H9 (cell line): Measurements from ENCODE around the gene TEX11. TPM values are rescaled to one million over a fixed set of nuclear protein-coding genes. Genes with fewer than 3 reads are reported as not detected.

ENCODE experiments used
- DNase-seq: peaks from one replicate; pipeline ENCODE4 v3.0.0-alpha.2; 2017
- H2AFZ ChIP-seq: one replicate; pipeline ENCODE4 v1.6.1; 2013; ENCODE audit warnings: mild to moderate bottlenecking, low read length, control low read depth, moderate library complexity
- H2AK5ac ChIP-seq: 2 replicates; pipeline ENCODE4 v1.6.1; 2013; ENCODE audit warnings: low read length, control low read depth, mixed read lengths; ENCODE audit not compliant: insufficient read length
- H2BK120ac ChIP-seq: one replicate; pipeline ENCODE4 v1.6.1; 2013; ENCODE audit warnings: low read depth, mild to moderate bottlenecking, low read length, control low read depth, inconsistent platforms; ENCODE audit not compliant: poor library complexity, severe bottlenecking
- H2BK12ac ChIP-seq: 2 replicates; pipeline ENCODE4 v1.6.1; 2013; ENCODE audit warnings: low read length, control low read depth, mixed read lengths, low read depth; ENCODE audit not compliant: insufficient read length
- H2BK15ac ChIP-seq: 2 replicates; pipeline ENCODE4 v1.6.1; 2013; ENCODE audit warnings: low read depth, low read length, control low read depth
- H2BK20ac ChIP-seq: one replicate; pipeline ENCODE4 v1.6.1; 2013; ENCODE audit warnings: low read depth, mild to moderate bottlenecking, low read length, control low read depth, inconsistent platforms; ENCODE audit not compliant: poor library complexity, severe bottlenecking
- H2BK5ac ChIP-seq: 2 replicates; pipeline ENCODE4 v1.6.1; 2013; ENCODE audit warnings: low read length, control low read depth, mixed read lengths; ENCODE audit not compliant: insufficient read length
- H3K14ac ChIP-seq: 2 replicates; pipeline ENCODE4 v1.6.1; 2013; ENCODE audit warnings: low read length, control low read depth; ENCODE audit not compliant: insufficient read depth
- H3K18ac ChIP-seq: 2 replicates; pipeline ENCODE4 v1.6.1; 2013; ENCODE audit warnings: low read depth, mild to moderate bottlenecking, mixed read lengths, low read length, control low read depth; ENCODE audit not compliant: insufficient read length
- H3K23ac ChIP-seq: 2 replicates; pipeline ENCODE4 v1.6.1; 2013; ENCODE audit warnings: low read length, control low read depth, mixed read lengths, low read depth; ENCODE audit not compliant: insufficient read length
- H3K23me2 ChIP-seq: 2 replicates; pipeline ENCODE4 v1.6.1; 2013; ENCODE audit warnings: low read depth, mild to moderate bottlenecking, mixed read lengths, low read length, control low read depth; ENCODE audit not compliant: insufficient read length, poor library complexity, severe bottlenecking
- H3K27ac ChIP-seq: 2 replicates; pipeline ENCODE4 v1.5.1; 2013; ENCODE audit warnings: low read length, control low read depth, mixed read lengths, low read depth; ENCODE audit not compliant: insufficient read length
- H3K27me3 ChIP-seq: 2 replicates; pipeline ENCODE4 v1.6.1; 2013; ENCODE audit warnings: low read length, control low read depth, inconsistent platforms; ENCODE audit not compliant: insufficient read depth
- H3K4ac ChIP-seq: 2 replicates; pipeline ENCODE4 v1.6.1; 2013; ENCODE audit warnings: low read depth, mild to moderate bottlenecking, control low read depth, inconsistent platforms, low read length, moderate library complexity
- H3K4me1 ChIP-seq: 2 replicates; pipeline ENCODE4 v1.6.1; 2013; ENCODE audit warnings: low read length, control low read depth, inconsistent platforms; ENCODE audit not compliant: insufficient read depth
- H3K4me2 ChIP-seq: 2 replicates; pipeline ENCODE4 v1.6.1; 2013; ENCODE audit warnings: low read length, control low read depth, mixed read lengths; ENCODE audit not compliant: insufficient read length, insufficient read depth
- H3K56ac ChIP-seq: 2 replicates; pipeline ENCODE4 v1.6.1; 2013; ENCODE audit warnings: low read depth, mild to moderate bottlenecking, mixed read lengths, low read length, control low read depth; ENCODE audit not compliant: insufficient read length
- H3K79me1 ChIP-seq: 2 replicates; pipeline ENCODE4 v1.6.1; 2013; ENCODE audit warnings: low read depth, mild to moderate bottlenecking, moderate library complexity, low read length, control low read depth, inconsistent platforms; ENCODE audit not compliant: insufficient read depth, poor library complexity, severe bottlenecking
- H3K79me2 ChIP-seq: 2 replicates; pipeline ENCODE4 v1.6.1; 2013; ENCODE audit warnings: low read length, control low read depth, inconsistent platforms; ENCODE audit not compliant: insufficient read depth
- H3K9ac ChIP-seq: 2 replicates; pipeline ENCODE4 v1.6.1; 2013; ENCODE audit warnings: low read length, control low read depth, mixed read lengths; ENCODE audit not compliant: insufficient read length; ENCODE audit errors: extremely low read depth
- H3K9me3 ChIP-seq: one replicate; pipeline ENCODE4 v1.6.1; 2013; ENCODE audit warnings: low read depth, low read length, inconsistent platforms; ENCODE audit not compliant: control insufficient read depth
- H3T11ph ChIP-seq: one replicate; pipeline ENCODE4 v1.6.1; 2013; ENCODE audit warnings: mild to moderate bottlenecking, low read length, control low read depth, inconsistent platforms
- H4K20me1 ChIP-seq: one replicate; pipeline ENCODE4 v1.6.1; 2013; ENCODE audit not compliant: control insufficient read depth, insufficient read length, insufficient read depth
- H4K5ac ChIP-seq: 2 replicates; pipeline ENCODE4 v1.6.1; 2013; ENCODE audit warnings: low read depth, mild to moderate bottlenecking, mixed read lengths, low read length, control low read depth; ENCODE audit not compliant: insufficient read length
- H4K8ac ChIP-seq: replicated peaks from 2 replicates; pipeline ENCODE4 v1.6.1; 2013; ENCODE audit warnings: low read length, control low read depth, mixed read lengths, low read depth; ENCODE audit not compliant: insufficient read length
- H4K91ac ChIP-seq: 2 replicates; pipeline ENCODE4 v1.6.1; 2013; ENCODE audit warnings: low read depth, mild to moderate bottlenecking, moderate library complexity, mixed read lengths, low read length, control low read depth; ENCODE audit not compliant: insufficient read length
- H3K27ac Mint-ChIP-seq, 3 experiments: 2 replicates in 2 of 3; 3 replicates in 1 of 3; pipeline ENCODE4 v1.8.0; 2020 to 2021; ENCODE audit warnings: mixed read lengths in 3 of 3, mild to moderate bottlenecking in 1 of 3, moderate library complexity in 1 of 3
- H3K27me3 Mint-ChIP-seq: 2 replicates; pipeline ENCODE4 v1.8.0; 2021; ENCODE audit warnings: low read depth, mild to moderate bottlenecking, moderate library complexity, mixed read lengths
- H3K36me3 Mint-ChIP-seq, 3 experiments: 2 replicates in 2 of 3; 3 replicates in 1 of 3; pipeline ENCODE4 v1.8.0; 2020 to 2021; ENCODE audit warnings: low read depth in 3 of 3, mixed read lengths in 3 of 3; ENCODE audit not compliant: insufficient read depth in 1 of 3
- H3K4me1 Mint-ChIP-seq, 2 experiments: 2 replicates each; pipeline ENCODE4 v1.8.0; 2020; ENCODE audit warnings: mixed read lengths in 2 of 2
- H3K4me3 Mint-ChIP-seq, 2 experiments: 2 replicates in 1 of 2; 3 replicates in 1 of 2; pipeline ENCODE4 v1.8.0; 2020 to 2021; ENCODE audit warnings: mild to moderate bottlenecking in 2 of 2, mixed read lengths in 2 of 2, moderate library complexity in 1 of 2
- H3K9me3 Mint-ChIP-seq, 2 experiments: 2 replicates in 1 of 2; 3 replicates in 1 of 2; pipeline ENCODE4 v1.8.0; 2020; ENCODE audit warnings: mild to moderate bottlenecking in 2 of 2, mixed read lengths in 2 of 2, moderate library complexity in 1 of 2
- WGBS: extraction: QIAGEN DNeasy Blood & Tissue Kit; methylation state at CpG from one replicate; pipeline ENCODE4 v1.1.7; 2013; ENCODE audit warnings: missing lambda C conversion rate, low lambda C conversion rate, mixed read lengths; ENCODE audit not compliant: insufficient read length; ENCODE audit errors: extremely low coverage; 5-methylcytosine and 5-hydroxymethylcytosine counted together
- total RNA-seq: library from RNA; stranded (reverse); gene quantifications from 2 replicates; pipeline ENCODE4 v1.2.1, GENCODE V29; 2021
- TF ChIP-seq, protein P1 (sequence below): fragments of 200-600 bp; sonication (generic); conservative IDR thresholded peaks from 3 replicates; pipeline ENCODE4 v1.8.0; 2021; ENCODE audit warnings: antibody characterized with exemption, mild to moderate bottlenecking

Gene TEX11
- total RNA-seq, 1 experiment from 2014 or later = 0.22 TPM

DNA sequence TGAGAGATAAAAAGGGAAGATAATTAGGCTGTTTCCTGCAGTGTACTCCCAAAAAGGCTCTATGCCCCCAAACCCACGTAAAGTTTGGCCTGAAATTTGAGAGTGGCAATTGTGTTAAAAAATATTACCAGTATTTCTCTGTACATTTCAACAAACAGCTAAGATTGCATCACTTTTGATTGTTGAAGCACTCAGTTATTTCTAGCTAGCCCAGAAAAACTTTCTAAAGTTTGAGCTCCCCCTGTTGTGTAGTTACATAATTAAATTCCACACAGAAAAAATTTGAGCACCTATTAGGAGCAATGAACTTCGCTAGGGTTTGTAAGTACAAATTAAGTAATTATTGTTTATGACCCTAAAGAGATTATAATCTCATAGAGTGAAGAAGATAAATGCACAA is 354.4 kb downstream of the TEX11 start:
- Mint-ChIP-seq H3K4me1 (no peaks in the 10 kb centered on the region), H3K9me3 (peaks cover 37 to 63% of the 10 kb centered on the region in 2 experiments), H3K36me3 (no peaks in the 10 kb centered on the region), H3K4me3 (no peak overlapping the region), H3K27me3 (no peaks in the 10 kb centered on the region; the same call in 1 of the 2 replicates), H3K27ac (no peak overlapping the region)
- H3K27me3 ChIP-seq = no peaks in the 10 kb centered on the region
- no peak overlapping the region for H4K91ac ChIP-seq
- H3K79me1 ChIP-seq = no peaks in the 10 kb centered on the region
- TF ChIP-seq, protein P1, sequence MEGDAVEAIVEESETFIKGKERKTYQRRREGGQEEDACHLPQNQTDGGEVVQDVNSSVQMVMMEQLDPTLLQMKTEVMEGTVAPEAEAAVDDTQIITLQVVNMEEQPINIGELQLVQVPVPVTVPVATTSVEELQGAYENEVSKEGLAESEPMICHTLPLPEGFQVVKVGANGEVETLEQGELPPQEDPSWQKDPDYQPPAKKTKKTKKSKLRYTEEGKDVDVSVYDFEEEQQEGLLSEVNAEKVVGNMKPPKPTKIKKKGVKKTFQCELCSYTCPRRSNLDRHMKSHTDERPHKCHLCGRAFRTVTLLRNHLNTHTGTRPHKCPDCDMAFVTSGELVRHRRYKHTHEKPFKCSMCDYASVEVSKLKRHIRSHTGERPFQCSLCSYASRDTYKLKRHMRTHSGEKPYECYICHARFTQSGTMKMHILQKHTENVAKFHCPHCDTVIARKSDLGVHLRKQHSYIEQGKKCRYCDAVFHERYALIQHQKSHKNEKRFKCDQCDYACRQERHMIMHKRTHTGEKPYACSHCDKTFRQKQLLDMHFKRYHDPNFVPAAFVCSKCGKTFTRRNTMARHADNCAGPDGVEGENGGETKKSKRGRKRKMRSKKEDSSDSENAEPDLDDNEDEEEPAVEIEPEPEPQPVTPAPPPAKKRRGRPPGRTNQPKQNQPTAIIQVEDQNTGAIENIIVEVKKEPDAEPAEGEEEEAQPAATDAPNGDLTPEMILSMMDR = peak; percentile 28; the same call in 1 of the 3 replicates
- H3K27ac ChIP-seq = no peak overlapping the region
- WGBS = no CpG with 5 or more reads among the region's 2 CpGs
- H3K14ac ChIP-seq = no peak overlapping the region
- no peak overlapping the region for H3K4me2 ChIP-seq
- no peak overlapping the region for H2AFZ ChIP-seq
- no peak overlapping the region for H2BK20ac ChIP-seq
- no peak for DNase-seq
- no peaks in the 10 kb centered on the region for H4K20me1 ChIP-seq
- H3K4ac ChIP-seq = no peak overlapping the region
- H2BK5ac ChIP-seq = no peak overlapping the region
- no peak overlapping the region for H3K18ac ChIP-seq
- H2BK120ac ChIP-seq = no peak overlapping the region
- no peak overlapping the region for H3K9ac ChIP-seq
- no peak overlapping the region for H2BK15ac ChIP-seq
- no peak overlapping the region for H3K23ac ChIP-seq
- H3K4me1 ChIP-seq = no peaks in the 10 kb centered on the region
- H3K56ac ChIP-seq = no peak overlapping the region
- H3K79me2 ChIP-seq = no peaks in the 10 kb centered on the region
- H3K9me3 ChIP-seq = peaks cover 7% of the 10 kb centered on the region
- H2BK12ac ChIP-seq = no peak overlapping the region
- no peak overlapping the region for H2AK5ac ChIP-seq
- no peak overlapping the region for H3T11ph ChIP-seq
- no peak overlapping the region for H4K8ac ChIP-seq
- H3K23me2 ChIP-seq = no peaks in the 10 kb centered on the region
- no peak overlapping the region for H4K5ac ChIP-seq
